GM23338 (cell line): ENCODE results near the gene MEGF10. TPM values are rescaled to one million over a fixed set of nuclear protein-coding genes. Genes with fewer than 3 reads are reported as not detected.

Experiments
- ATAC-seq: fragments of 200-7000 bp; cut with Tn5 transposase; 3 replicates; pipeline ENCODE4 v1.9.1; 2020
- DNase-seq: peaks from one replicate; pipeline ENCODE4 v3.0.0-alpha.2; 2015; ENCODE audit warnings: low spot score
- H2AFZ ChIP-seq: fragments of 200-600 bp; sonication (generic); 2 replicates; pipeline ENCODE4 v1.8.0; 2016; ENCODE audit warnings: antibody characterized with exemption, mild to moderate bottlenecking, moderate library complexity
- H3F3A ChIP-seq: fragments of 200-600 bp; sonication (generic); replicated peaks from 2 replicates; pipeline ENCODE4 v1.8.0; 2017; ENCODE audit warnings: antibody characterized with exemption, mixed run types, low read depth
- H3K27ac ChIP-seq: fragments of 200-600 bp; sonication (generic); 2 replicates; pipeline ENCODE4 v1.6.1; 2016; ENCODE audit warnings: low read depth
- H3K27me3 ChIP-seq: fragments of 200-600 bp; sonication (generic); 2 replicates; pipeline ENCODE4 v1.8.0; 2016; ENCODE audit warnings: mild to moderate bottlenecking, mixed run types, moderate library complexity; ENCODE audit not compliant: insufficient read depth
- H3K36me3 ChIP-seq: fragments of 200-600 bp; sonication (generic); 2 replicates; pipeline ENCODE4 v1.8.0; 2016; ENCODE audit warnings: mild to moderate bottlenecking; ENCODE audit not compliant: insufficient read depth
- H3K4me1 ChIP-seq: fragments of 200-600 bp; sonication (generic); 2 replicates; pipeline ENCODE4 v1.8.0; 2016; ENCODE audit warnings: mild to moderate bottlenecking, moderate library complexity; ENCODE audit not compliant: insufficient read depth
- H3K4me2 ChIP-seq: fragments of 200-600 bp; sonication (generic); 2 replicates; pipeline ENCODE4 v1.7.1; 2017; ENCODE audit warnings: mixed run types
- H3K4me3 ChIP-seq: fragments of 200-600 bp; sonication (generic); 2 replicates; pipeline ENCODE4 v1.6.1; 2016; ENCODE audit warnings: mixed run types
- H3K79me2 ChIP-seq: fragments of 200-600 bp; sonication (generic); replicated peaks from 2 replicates; pipeline ENCODE4 v1.8.0; 2017; ENCODE audit warnings: mild to moderate bottlenecking; ENCODE audit not compliant: insufficient read depth
- H3K9me2 ChIP-seq: fragments of 200-600 bp; sonication (generic); 2 replicates; pipeline ENCODE4 v1.8.0; 2017; ENCODE audit not compliant: insufficient read depth
- H4K20me1 ChIP-seq: fragments of 200-600 bp; sonication (generic); replicated peaks from 2 replicates; pipeline ENCODE4 v1.8.0; 2017; ENCODE audit warnings: mild to moderate bottlenecking; ENCODE audit not compliant: insufficient read depth
- H3K27ac Mint-ChIP-seq: 2 replicates; pipeline ENCODE4 v1.8.0; 2020; ENCODE audit warnings: inconsistent platforms, mild to moderate bottlenecking, moderate library complexity, mixed read lengths
- H3K27me3 Mint-ChIP-seq: 3 replicates; pipeline ENCODE4 v1.8.0; 2022; ENCODE audit warnings: low read depth, mild to moderate bottlenecking, moderate library complexity, mixed read lengths, inconsistent platforms; ENCODE audit not compliant: insufficient read depth, poor library complexity
- H3K36me3 Mint-ChIP-seq: 3 replicates; pipeline ENCODE4 v1.8.0; 2021; ENCODE audit warnings: low read depth, mild to moderate bottlenecking, inconsistent platforms, moderate library complexity, mixed read lengths
- H3K4me1 Mint-ChIP-seq: 3 replicates; pipeline ENCODE4 v1.8.0; 2020; ENCODE audit warnings: mild to moderate bottlenecking, inconsistent platforms, mixed read lengths
- H3K4me3 Mint-ChIP-seq: 3 replicates; pipeline ENCODE4 v1.8.0; 2021; ENCODE audit warnings: moderate library complexity, mild to moderate bottlenecking, inconsistent platforms, mixed read lengths
- H3K9me3 Mint-ChIP-seq: 3 replicates; pipeline ENCODE4 v1.8.0; 2020; ENCODE audit warnings: moderate library complexity, mild to moderate bottlenecking, inconsistent platforms, mixed read lengths
- CREB1 ChIP-seq: fragments of 250-450 bp; sonication (Bioruptor Pico); IDR thresholded peaks from 2 replicates; pipeline ENCODE4 v1.5.0; 2020; ENCODE audit warnings: low read depth, mild to moderate bottlenecking, moderate library complexity
- EZH2phosphoT487 ChIP-seq: fragments of 200-600 bp; sonication (generic); IDR thresholded peaks from one replicate; pipeline ENCODE4 v1.8.1; 2018; ENCODE audit warnings: antibody characterized with exemption; ENCODE audit not compliant: unreplicated experiment
- JUNB ChIP-seq: IDR thresholded peaks from one replicate; pipeline ENCODE4 v1.6.1; 2016; ENCODE audit warnings: antibody characterized with exemption; ENCODE audit not compliant: unreplicated experiment
- NANOG ChIP-seq: IDR thresholded peaks from 2 replicates; pipeline ENCODE4 v1.6.1; 2016; ENCODE audit warnings: antibody characterized with exemption, borderline replicate concordance
- ZNF331 ChIP-seq: fragments of 250-450 bp; sonication (Bioruptor Pico); IDR thresholded peaks from 2 replicates; pipeline ENCODE4 v1.5.0; 2020; ENCODE audit warnings: low read depth, mild to moderate bottlenecking, moderate library complexity
- polyA plus RNA-seq: library from polyadenylated mRNA; unstranded; fragments of >200 nt; fragmentation: Nextera tagmentation; extraction: Ambion mirVana; gene quantifications from 2 replicates; pipeline ENCODE4 v1.2.1, GENCODE V29; 2016
- total RNA-seq: library from RNA; depleted of rRNA; stranded (reverse); fragments of >200 nt; shearing (Covaris generic); gene quantifications from 2 replicates; pipeline ENCODE4 v1.2.3, GENCODE V29; 2014
- TF ChIP-seq, protein P1 (sequence below), 2 experiments: fragments of 200-600 bp in 1 of 2; sonication (generic) in 1 of 2; conservative IDR thresholded peaks; 2 replicates each; pipeline versions ENCODE4 v1.5.1 to v1.6.1; 2016 to 2017; ENCODE audit warnings: antibody characterized with exemption in 2 of 2, low read depth in 2 of 2, mild to moderate bottlenecking in 2 of 2, moderate library complexity in 1 of 2
- TF ChIP-seq, protein P2 (sequence below): IDR thresholded peaks from 2 replicates; pipeline ENCODE4 v1.6.1; 2016; ENCODE audit warnings: antibody characterized with exemption
- TF ChIP-seq, protein P3 (sequence below): IDR thresholded peaks from one replicate; pipeline ENCODE4 v1.6.1; 2018; ENCODE audit warnings: antibody characterized with exemption; ENCODE audit not compliant: unreplicated experiment

MEGF10 gene
- total and polyA plus RNA-seq, 2 experiments from 2014 or later = 4.5 to 28.3 TPM

DNA sequence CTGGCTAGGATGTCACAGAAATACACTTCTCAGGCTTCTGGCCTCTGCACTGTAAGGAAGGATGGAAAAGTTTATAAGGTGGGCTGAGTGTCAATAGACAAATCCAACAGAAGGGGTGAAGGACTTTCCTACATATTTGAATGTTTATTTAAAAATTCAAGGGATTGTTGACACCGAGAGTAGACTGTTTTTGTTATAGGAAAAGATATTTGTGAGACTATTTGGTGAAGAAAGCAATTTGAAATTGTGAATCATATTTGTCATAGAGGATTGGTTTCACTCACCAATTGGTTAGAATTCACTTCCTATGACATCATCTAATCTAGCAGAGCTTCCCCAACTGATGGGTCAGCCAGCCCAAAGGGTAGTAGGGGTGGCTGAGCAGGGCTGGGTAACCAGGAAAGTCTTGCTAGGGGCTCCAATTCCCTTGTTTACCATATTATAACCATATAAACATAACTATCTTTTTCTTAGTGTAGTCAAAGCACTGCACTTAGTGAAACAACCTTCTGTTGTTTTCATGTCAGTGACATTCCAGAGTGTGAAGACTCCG is 14.9 kb upstream of the MEGF10 start:
- ATAC-seq = no peak
- Histone ChIP-seq H3K9me2 (peaks cover 17% of the 10 kb centered on the region), H2AFZ (no peak overlapping the region), H3K4me1 (peaks cover 5% of the 10 kb centered on the region; the same call in 1 of the 2 replicates), H3K4me2 (no peak overlapping the region), H3K27ac (no peak overlapping the region), H3K36me3 (0 out of 2 replicates have a peak, but pooled peaks cover 2% of the 10 kb centered on the region), H4K20me1 (no peaks in the 10 kb centered on the region), H3K4me3 (no peak overlapping the region), H3F3A (no peaks in the 10 kb centered on the region), H3K27me3 (no peaks in the 10 kb centered on the region), H3K79me2 (no peaks in the 10 kb centered on the region)
- H3K9me3 Mint-ChIP-seq = peaks cover 22% of the 10 kb centered on the region
- 0 out of 3 replicates have a peak, but pooled peaks cover 4% of the 10 kb centered on the region for H3K4me1 Mint-ChIP-seq
- TF ChIP-seq CREB1 (CRISPR knock-in tag) (no peak), EZH2phosphoT487 (no peak), JUNB (no peak), NANOG (no peak), ZNF331 (CRISPR knock-in tag) (no peak)
- TF ChIP-seq, protein P1, sequence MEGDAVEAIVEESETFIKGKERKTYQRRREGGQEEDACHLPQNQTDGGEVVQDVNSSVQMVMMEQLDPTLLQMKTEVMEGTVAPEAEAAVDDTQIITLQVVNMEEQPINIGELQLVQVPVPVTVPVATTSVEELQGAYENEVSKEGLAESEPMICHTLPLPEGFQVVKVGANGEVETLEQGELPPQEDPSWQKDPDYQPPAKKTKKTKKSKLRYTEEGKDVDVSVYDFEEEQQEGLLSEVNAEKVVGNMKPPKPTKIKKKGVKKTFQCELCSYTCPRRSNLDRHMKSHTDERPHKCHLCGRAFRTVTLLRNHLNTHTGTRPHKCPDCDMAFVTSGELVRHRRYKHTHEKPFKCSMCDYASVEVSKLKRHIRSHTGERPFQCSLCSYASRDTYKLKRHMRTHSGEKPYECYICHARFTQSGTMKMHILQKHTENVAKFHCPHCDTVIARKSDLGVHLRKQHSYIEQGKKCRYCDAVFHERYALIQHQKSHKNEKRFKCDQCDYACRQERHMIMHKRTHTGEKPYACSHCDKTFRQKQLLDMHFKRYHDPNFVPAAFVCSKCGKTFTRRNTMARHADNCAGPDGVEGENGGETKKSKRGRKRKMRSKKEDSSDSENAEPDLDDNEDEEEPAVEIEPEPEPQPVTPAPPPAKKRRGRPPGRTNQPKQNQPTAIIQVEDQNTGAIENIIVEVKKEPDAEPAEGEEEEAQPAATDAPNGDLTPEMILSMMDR (conservative IDR thresholded peaks at IDR 0.05; ENCODE audit: low read depth in 2 of 2) = no peak
- TF ChIP-seq, protein P2, sequence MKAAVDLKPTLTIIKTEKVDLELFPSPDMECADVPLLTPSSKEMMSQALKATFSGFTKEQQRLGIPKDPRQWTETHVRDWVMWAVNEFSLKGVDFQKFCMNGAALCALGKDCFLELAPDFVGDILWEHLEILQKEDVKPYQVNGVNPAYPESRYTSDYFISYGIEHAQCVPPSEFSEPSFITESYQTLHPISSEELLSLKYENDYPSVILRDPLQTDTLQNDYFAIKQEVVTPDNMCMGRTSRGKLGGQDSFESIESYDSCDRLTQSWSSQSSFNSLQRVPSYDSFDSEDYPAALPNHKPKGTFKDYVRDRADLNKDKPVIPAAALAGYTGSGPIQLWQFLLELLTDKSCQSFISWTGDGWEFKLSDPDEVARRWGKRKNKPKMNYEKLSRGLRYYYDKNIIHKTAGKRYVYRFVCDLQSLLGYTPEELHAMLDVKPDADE = no peak
- TF ChIP-seq, protein P3, sequence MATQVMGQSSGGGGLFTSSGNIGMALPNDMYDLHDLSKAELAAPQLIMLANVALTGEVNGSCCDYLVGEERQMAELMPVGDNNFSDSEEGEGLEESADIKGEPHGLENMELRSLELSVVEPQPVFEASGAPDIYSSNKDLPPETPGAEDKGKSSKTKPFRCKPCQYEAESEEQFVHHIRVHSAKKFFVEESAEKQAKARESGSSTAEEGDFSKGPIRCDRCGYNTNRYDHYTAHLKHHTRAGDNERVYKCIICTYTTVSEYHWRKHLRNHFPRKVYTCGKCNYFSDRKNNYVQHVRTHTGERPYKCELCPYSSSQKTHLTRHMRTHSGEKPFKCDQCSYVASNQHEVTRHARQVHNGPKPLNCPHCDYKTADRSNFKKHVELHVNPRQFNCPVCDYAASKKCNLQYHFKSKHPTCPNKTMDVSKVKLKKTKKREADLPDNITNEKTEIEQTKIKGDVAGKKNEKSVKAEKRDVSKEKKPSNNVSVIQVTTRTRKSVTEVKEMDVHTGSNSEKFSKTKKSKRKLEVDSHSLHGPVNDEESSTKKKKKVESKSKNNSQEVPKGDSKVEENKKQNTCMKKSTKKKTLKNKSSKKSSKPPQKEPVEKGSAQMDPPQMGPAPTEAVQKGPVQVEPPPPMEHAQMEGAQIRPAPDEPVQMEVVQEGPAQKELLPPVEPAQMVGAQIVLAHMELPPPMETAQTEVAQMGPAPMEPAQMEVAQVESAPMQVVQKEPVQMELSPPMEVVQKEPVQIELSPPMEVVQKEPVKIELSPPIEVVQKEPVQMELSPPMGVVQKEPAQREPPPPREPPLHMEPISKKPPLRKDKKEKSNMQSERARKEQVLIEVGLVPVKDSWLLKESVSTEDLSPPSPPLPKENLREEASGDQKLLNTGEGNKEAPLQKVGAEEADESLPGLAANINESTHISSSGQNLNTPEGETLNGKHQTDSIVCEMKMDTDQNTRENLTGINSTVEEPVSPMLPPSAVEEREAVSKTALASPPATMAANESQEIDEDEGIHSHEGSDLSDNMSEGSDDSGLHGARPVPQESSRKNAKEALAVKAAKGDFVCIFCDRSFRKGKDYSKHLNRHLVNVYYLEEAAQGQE = no peak
- H3K36me3 Mint-ChIP-seq = peaks cover 17% of the 10 kb centered on the region; the same call in 2 of the 3 replicates
- peaks cover under 1% of the 10 kb centered on the region for H3K27me3 Mint-ChIP-seq
- no peak for DNase-seq
- no peak overlapping the region for H3K4me3 Mint-ChIP-seq
- H3K27ac Mint-ChIP-seq = no peak overlapping the region
